ENCODE measurements around the gene VPS25. TPM values are rescaled to one million over a fixed set of nuclear protein-coding genes. Genes with fewer than 3 reads are reported as not detected.

Gene VPS25
- 87.9 and 145 TPM in 2 replicates for total RNA-seq (2011; cell fraction: chromatin; rRNA removed; ENCODE audit: low replicate concordance)
- 135 and 143 TPM in 2 replicates for total RNA-seq (2011; cell fraction: nucleolus; rRNA removed)
- 133 and 158 TPM in 2 replicates for total RNA-seq (2011; cell fraction: nucleoplasm; rRNA removed)
- total RNA-seq (2014; rRNA removed) (131 and 139 TPM in 2 replicates), total RNA-seq (2014; rRNA removed; fragmentation: Illumina TruSeq; extraction: Trizol) (132 and 148 TPM in 2 replicates), total RNA-seq (2015; rRNA removed; fragmentation: Illumina TruSeq; extraction: Trizol) (123 and 130 TPM in 2 replicates), total RNA-seq (2021) (131 TPM in 2 replicates), polyA plus RNA-seq (2011; rRNA removed) (210 and 280 TPM in 2 replicates), polyA plus RNA-seq (2014; fragmentation: Illumina TruSeq; extraction: Trizol) (203 and 223 TPM in 2 replicates), polyA plus RNA-seq (2014; fragmentation: Nextera tagmentation; extraction: Ambion mirVana) (100 to 1,000 TPM; 292 to 352 TPM), polyA plus RNA-seq (2014; rRNA removed) (178 and 180 TPM in 2 replicates), polyA minus RNA-seq (2011; rRNA and poly(A)+ RNA removed) (65.7 and 110 TPM in 2 replicates), Bru-seq, nascent RNA (percentile 93 among the genes with signal in this experiment), BruChase-seq, experiment 1, labeled RNA remaining after a 2-hour chase (percentile 80 among the genes with signal in this experiment), BruChase-seq, experiment 2, labeled RNA remaining after a 6-hour chase (percentile 81 among the genes with signal in this experiment)
- 205 and 306 TPM in 2 replicates for polyA plus RNA-seq (2011; cell fraction: cytosol; rRNA removed)
- polyA plus RNA-seq (2011; cell fraction: nucleus; rRNA removed): 128 and 165 TPM in 2 replicates
- 111 and 130 TPM in 2 replicates for polyA plus RNA-seq (2012)
- 31.2 and 49.0 TPM in 2 replicates for polyA minus RNA-seq (2011; cell fraction: cytosol; rRNA and poly(A)+ RNA removed)
- 47.7 and 60.9 TPM in 2 replicates for polyA minus RNA-seq (2011; cell fraction: nucleus; rRNA and poly(A)+ RNA removed)
- long read RNA-seq, experiment 1, transcript VPS25-201 (6 exons, 1,101 nt): major isoform, 256 of 319 reads
- long read RNA-seq, experiment 1, transcript VPS25-205 (5 exons, 668 nt): minor isoform, 5 of 319 reads
- long read RNA-seq, experiment 1, partial matches to known transcripts: 8 of 319 reads
- long read RNA-seq, experiment 1, other reads (novel, unspliced or antisense): 49 of 319 reads
- long read RNA-seq, experiment 2, transcript VPS25-205 (5 exons, 668 nt): minor isoform, 13 of 186 reads
- long read RNA-seq, experiment 2, transcript VPS25-201 (6 exons, 1,101 nt): major isoform, 154 of 186 reads
- long read RNA-seq, experiment 2, partial matches to known transcripts: 11 of 186 reads
- long read RNA-seq, experiment 2, other reads (novel, unspliced or antisense): 7 of 186 reads
- long read RNA-seq, experiment 3, transcript VPS25-201 (6 exons, 1,101 nt): major isoform, 256 of 268 reads
- long read RNA-seq, experiment 3, transcript VPS25-205 (5 exons, 668 nt): minor isoform, 5 of 268 reads
- long read RNA-seq, experiment 3, partial matches to known transcripts: 2 of 268 reads
- long read RNA-seq, experiment 3, other reads (novel, unspliced or antisense): 5 of 268 reads

- peak; percentile 91 for FAIRE-seq
- intact Hi-C loops (cut with micrococcal nuclease) (loop anchor here (2.0 kb wide), 1 partner anchor 51 kb away; the partner anchor contains the start of gene BECN1), in situ Hi-C loops (cut with MboI) (no loop called here)
- ChIA-PET CTCF (ENCODE audit: low intra/inter-chr PET ratio) (interaction anchor here (0.6 to 1.1 kb wide), 3 partner anchors 155 to 256 kb away, joined by 3 read pairs; no protein-coding TSS in a partner anchor), POLR2A (interaction anchor here (0.6 to 1.5 kb wide), 15 partner anchors 8 to 462 kb away, joined by 3 to 12 read pairs (median 3); partner anchors contain the start of genes AARSD1, RAMP2, RETREG3 and TUBG1)
- Histone ChIP-seq H2AFZ (ENCODE audit: low read depth, low read length) (peak within 1 kb of the TSS; percentile 89), H4K20me1 (replicated peaks; ENCODE audit: control insufficient read depth, insufficient read depth, low read length) (no peaks in the 10 kb centered on the region), H3K9me3 (replicated peaks; ENCODE audit: control insufficient read depth, insufficient read depth, low read depth, low read length) (no peaks in the 10 kb centered on the region), H3K9me1 (ENCODE audit: control insufficient read depth, insufficient read depth, low read length) (no peaks in the 10 kb centered on the region), H3K4me3 (peak within 1 kb of the TSS; percentile 84), H3K4me1 (replicated peaks in 1 of 2; ENCODE audit: control insufficient read depth in 2 of 2, insufficient read depth in 2 of 2, low read length in 2 of 2) (peaks cover 27 to 40% of the 10 kb centered on the region in 2 experiments), H3K36me3 (ENCODE audit: control insufficient read depth, insufficient read depth, low read length) (peaks cover 36% of the 10 kb centered on the region), H3K27ac (ENCODE audit: extremely low read depth, low read depth, low read length) (peak within 1 kb of the TSS; percentile 85), H3K4me2 (ENCODE audit: insufficient read depth, low read length) (peak within 1 kb of the TSS; percentile 97), H3K79me2 (ENCODE audit: control insufficient read depth, insufficient read depth, low read length) (peaks cover 23% of the 10 kb centered on the region), H3K27me3 (ENCODE audit: control insufficient read depth in 2 of 2, insufficient read depth in 2 of 2, low read length in 2 of 2) (no peaks in the 10 kb centered on the region), H3K9ac (ENCODE audit: insufficient read depth in 1 of 2, low read depth in 2 of 2, low read length in 2 of 2) (peak within 1 kb of the TSS; percentile 88 to 95)
- TSS peak; percentile 70 for BruUV-seq (replicated peaks)
- peak; percentile 86 for ATAC-seq
- WGBS (ENCODE audit: insufficient coverage, low coverage, missing lambda C conversion rate): under 1% methylated on average over 34 of the region's 39 CpGs
- DNase-seq (ENCODE audit: extremely low read depth in 1 of 4, low spot score in 3 of 4): peak; percentile 83 to 92 (median 86)
- TF ChIP-seq KLF6 (CRISPR knock-in tag; IDR thresholded peaks at IDR 0.05; ENCODE audit: borderline replicate concordance) (no peak), IFI16 (CRISPR knock-in tag; IDR thresholded peaks at IDR 0.05) (no peak), ERF (CRISPR knock-in tag; IDR thresholded peaks at IDR 0.05) (no peak), KLF16 (IDR thresholded peaks at IDR 0.05) (no peak), ZNF740 (CRISPR knock-in tag; IDR thresholded peaks at IDR 0.05) (no peak), ZNF740 (tag; IDR thresholded peaks at IDR 0.05) (no peak)
- TF ChIP-seq, protein P1, sequence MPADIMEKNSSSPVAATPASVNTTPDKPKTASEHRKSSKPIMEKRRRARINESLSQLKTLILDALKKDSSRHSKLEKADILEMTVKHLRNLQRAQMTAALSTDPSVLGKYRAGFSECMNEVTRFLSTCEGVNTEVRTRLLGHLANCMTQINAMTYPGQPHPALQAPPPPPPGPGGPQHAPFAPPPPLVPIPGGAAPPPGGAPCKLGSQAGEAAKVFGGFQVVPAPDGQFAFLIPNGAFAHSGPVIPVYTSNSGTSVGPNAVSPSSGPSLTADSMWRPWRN (IDR thresholded peaks at IDR 0.05; ENCODE audit: low read depth): no peak
- TF ChIP-seq, protein P2, sequence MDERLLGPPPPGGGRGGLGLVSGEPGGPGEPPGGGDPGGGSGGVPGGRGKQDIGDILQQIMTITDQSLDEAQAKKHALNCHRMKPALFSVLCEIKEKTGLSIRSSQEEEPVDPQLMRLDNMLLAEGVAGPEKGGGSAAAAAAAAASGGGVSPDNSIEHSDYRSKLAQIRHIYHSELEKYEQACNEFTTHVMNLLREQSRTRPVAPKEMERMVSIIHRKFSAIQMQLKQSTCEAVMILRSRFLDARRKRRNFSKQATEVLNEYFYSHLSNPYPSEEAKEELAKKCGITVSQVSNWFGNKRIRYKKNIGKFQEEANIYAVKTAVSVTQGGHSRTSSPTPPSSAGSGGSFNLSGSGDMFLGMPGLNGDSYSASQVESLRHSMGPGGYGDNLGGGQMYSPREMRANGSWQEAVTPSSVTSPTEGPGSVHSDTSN (CRISPR knock-in tag; IDR thresholded peaks at IDR 0.05; ENCODE audit: low read depth): no peak
- TF ChIP-seq, protein P2 (tag; conservative IDR thresholded peaks at IDR 0.05; ENCODE audit: low read depth): no peak
Measured at GRCh38 chr17:42773290-42774035, at the start of gene VPS25. TSS of gene VPS25 (plus strand) at chr17:42773449. CDS start at chr17:42773476, 27 bp downstream.
